Testis (tissue), 3 donors: ENCODE data around the gene TNFRSF9. TPM values are rescaled to one million over a fixed set of nuclear protein-coding genes. Genes with fewer than 3 reads are reported as not detected.
"Not testable (repeated sequence)": the region's sequence is repeated elsewhere in the genome, so short reads cannot be mapped to it uniquely, and the experiment has no call there.

Experiments used
- DNase-seq: peaks from one replicate; pipeline ENCODE4 v3.0.0-alpha.2; 2019
- H3K27ac ChIP-seq, 2 donors: fragments of 200-600 bp; sonication (generic); one replicate each; pipeline ENCODE4 v1.5.1; 2019
- H3K27me3 ChIP-seq: fragments of 200-600 bp; sonication (generic); one replicate; pipeline ENCODE4 v1.5.1; 2019
- H3K36me3 ChIP-seq: fragments of 200-600 bp; sonication (generic); one replicate; pipeline ENCODE4 v1.5.1; 2017; ENCODE audit warnings: low read depth; ENCODE audit errors: missing control alignments
- H3K4me1 ChIP-seq: fragments of 200-600 bp; sonication (generic); one replicate; pipeline ENCODE4 v1.5.1; 2019
- H3K4me3 ChIP-seq, 2 donors: fragments of 200-600 bp; sonication (generic); one replicate each; pipeline ENCODE4 v1.5.1; 2017 to 2019
- H3K9me3 ChIP-seq: fragments of 200-600 bp; sonication (generic); one replicate; pipeline ENCODE4 v1.5.1; 2017
- POLR2A ChIP-seq: fragments of 450-650 bp; IDR thresholded peaks from one replicate; pipeline ENCODE4 v1.6.1; 2017; ENCODE audit warnings: antibody characterized with exemption, mild to moderate bottlenecking, moderate library complexity
- WGBS, 2 donors: methylation state at CpG; one replicate each; pipeline ENCODE4 v1.1.5; 2018; 5-methylcytosine and 5-hydroxymethylcytosine counted together
- intact Hi-C: fragments of 100-400 bp; cut with DNase I; formaldehyde crosslinking; loops from one replicate; pipeline ENCODE4 v1.15.1; 2023; ENCODE audit warnings: low total_unique reads
- polyA plus RNA-seq: library from polyadenylated mRNA; stranded (reverse); fragments of 350-450 nt; fragmentation: Illumina TruSeq; extraction: RNeasy Lipid Tissue Mini Kit (QIAGEN cat#74804); gene quantifications from one replicate; pipeline ENCODE4 v1.2.3, GENCODE V29; 2014; ENCODE audit warnings: low read depth, low replicate concordance; ENCODE audit not compliant: insufficient read depth
- total RNA-seq, 2 donors: library from RNA; depleted of rRNA; stranded (reverse); fragments of >200 nt; gene quantifications; one replicate each; pipeline ENCODE4 v1.2.3, GENCODE V29; 2016
- TF ChIP-seq, protein P1 (sequence below), 3 experiments: fragments of 450-650 bp in 2 of 3; fragments of 200-600 bp in 1 of 3; sonication (generic) in 1 of 3; IDR thresholded peaks; one replicate each; pipeline ENCODE4 v1.5.1; 2016 to 2019; ENCODE audit warnings: antibody characterized with exemption in 3 of 3, mild to moderate bottlenecking in 2 of 3, moderate library complexity in 1 of 3

Gene TNFRSF9
- total and polyA plus RNA-seq, 3 donors from 2014 or later = 0.06 to 0.24 (median 0.08) TPM

GRCh38 chr1:7931446-7931812 lies 9.2 kb downstream of the TNFRSF9 start:
- Histone ChIP-seq H3K36me3 (no peaks in the 10 kb centered on the region), H3K27me3 (no peaks in the 10 kb centered on the region), H3K4me1 (no peaks in the 10 kb centered on the region), H3K9me3 (no peaks in the 10 kb centered on the region), H3K4me3 (no peak overlapping the region), H3K27ac (no peak overlapping the region)
- TF ChIP-seq, protein P1, sequence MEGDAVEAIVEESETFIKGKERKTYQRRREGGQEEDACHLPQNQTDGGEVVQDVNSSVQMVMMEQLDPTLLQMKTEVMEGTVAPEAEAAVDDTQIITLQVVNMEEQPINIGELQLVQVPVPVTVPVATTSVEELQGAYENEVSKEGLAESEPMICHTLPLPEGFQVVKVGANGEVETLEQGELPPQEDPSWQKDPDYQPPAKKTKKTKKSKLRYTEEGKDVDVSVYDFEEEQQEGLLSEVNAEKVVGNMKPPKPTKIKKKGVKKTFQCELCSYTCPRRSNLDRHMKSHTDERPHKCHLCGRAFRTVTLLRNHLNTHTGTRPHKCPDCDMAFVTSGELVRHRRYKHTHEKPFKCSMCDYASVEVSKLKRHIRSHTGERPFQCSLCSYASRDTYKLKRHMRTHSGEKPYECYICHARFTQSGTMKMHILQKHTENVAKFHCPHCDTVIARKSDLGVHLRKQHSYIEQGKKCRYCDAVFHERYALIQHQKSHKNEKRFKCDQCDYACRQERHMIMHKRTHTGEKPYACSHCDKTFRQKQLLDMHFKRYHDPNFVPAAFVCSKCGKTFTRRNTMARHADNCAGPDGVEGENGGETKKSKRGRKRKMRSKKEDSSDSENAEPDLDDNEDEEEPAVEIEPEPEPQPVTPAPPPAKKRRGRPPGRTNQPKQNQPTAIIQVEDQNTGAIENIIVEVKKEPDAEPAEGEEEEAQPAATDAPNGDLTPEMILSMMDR (IDR thresholded peaks at IDR 0.05) = no peak
- TF ChIP-seq POLR2A = no peak
- 75 to 86% methylated on average over 2 of the region's 2 CpGs for WGBS, 2 donors
- intact Hi-C loops = no loop called here
- DNase-seq = no peak

- WGBS, 2 donors = 86 to 87% methylated on average over 15 of the region's 15 CpGs
- DNase-seq = no peak
- Histone ChIP-seq H3K27me3 (no peaks in the 10 kb centered on the region), H3K4me1 (no peaks in the 10 kb centered on the region), H3K9me3 (no peaks in the 10 kb centered on the region), H3K4me3 (no peak overlapping the region), H3K36me3 (no peaks in the 10 kb centered on the region), H3K27ac (no peak overlapping the region)
- TF ChIP-seq, protein P1 (IDR thresholded peaks at IDR 0.05) = no peak
- TF ChIP-seq POLR2A = no peak
- intact Hi-C loops = no loop called here
Observed at GRCh38 chr1:7930645-7931445, 9.8 kb downstream of the TNFRSF9 start.

GRCh38 chr1:7929637-7930036 lies 11.0 kb downstream of the TNFRSF9 start:
- H3K4me3 ChIP-seq = no peak overlapping the region
- 81 to 82% methylated on average over 7 of the region's 7 CpGs for WGBS, 2 donors
- H3K27ac ChIP-seq = no peak overlapping the region
- H3K4me1 ChIP-seq = no peaks in the 10 kb centered on the region
- no peak for TF ChIP-seq POLR2A
- TF ChIP-seq, protein P1 (IDR thresholded peaks at IDR 0.05) = no peak
- H3K36me3 ChIP-seq = no peaks in the 10 kb centered on the region
- DNase-seq = no peak
- H3K9me3 ChIP-seq = no peaks in the 10 kb centered on the region
- no peaks in the 10 kb centered on the region for H3K27me3 ChIP-seq
- intact Hi-C loops = no loop called here

- 92 to 95% methylated on average over 4 of the region's 4 CpGs for WGBS, 2 donors
- intact Hi-C loops = no loop called here
- Histone ChIP-seq H3K4me1 (no peaks in the 10 kb centered on the region), H3K4me3 (no peak overlapping the region), H3K27me3 (no peaks in the 10 kb centered on the region), H3K36me3 (no peaks in the 10 kb centered on the region), H3K9me3 (no peaks in the 10 kb centered on the region), H3K27ac (no peak overlapping the region)
- TF ChIP-seq, protein P1 (IDR thresholded peaks at IDR 0.05) = no peak
- no peak for TF ChIP-seq POLR2A
- no peak for DNase-seq
Observed at GRCh38 chr1:7928247-7928646, 12.4 kb downstream of the TNFRSF9 start.

- H3K4me1 ChIP-seq, H3K27me3 ChIP-seq, intact Hi-C loops: not testable (repeated sequence)
Observed at GRCh38 chr1:7927061-7927460, 13.6 kb downstream of the TNFRSF9 start.

More at GRCh38 chr1:7927061-7927460, 13.6 kb downstream of the TNFRSF9 start:
- not testable (repeated sequence) for H3K27ac ChIP-seq, H3K36me3 ChIP-seq, H3K9me3 ChIP-seq, DNase-seq, H3K4me3 ChIP-seq
- 53 to 57% methylated on average over 8 of the region's 8 CpGs for WGBS, 2 donors
